K562 (cell line): ENCODE results near the gene CIAPIN1. TPM values are rescaled to one million over a fixed set of nuclear protein-coding genes. Genes with fewer than 3 reads are reported as not detected.

Experiments used
- ATAC-seq: fragments of 200-7000 bp; cut with Tn5 transposase; 3 replicates; pipeline ENCODE4 v1.9.1; 2020; ENCODE audit warnings: moderate library complexity
- BruUV-seq: library from RNA; stranded (reverse); fragments of 400-500 nt; replicated peaks from 2 replicates; lab custom pipeline; 2021; lab: Mats Ljungman, UMichigan
- CTCF ChIA-PET: fragments of 300-600 bp; formaldehyde crosslinking; extraction: SDS; loops from one replicate; lab custom pipeline; 2021; ENCODE audit warnings: low intra/inter-chr PET ratio; lab: Yijun Ruan, JAX
- POLR2A ChIA-PET: fragments of 300-600, 350-650 bp; sonication (Branson Sonifier 250); formaldehyde crosslinking; extraction: SDS; loops from one replicate; lab custom pipeline; 2021; ENCODE audit warnings: antibody characterized with exemption, inconsistent platforms; lab: Yijun Ruan, JAX
- DNase-seq, 4 experiments: peaks; one replicate each; pipeline versions ENCODE4 v3.0.0 to v3.0.0-alpha.2; 2011 to 2018; ENCODE audit warnings: low spot score in 3 of 4, mixed read lengths in 3 of 4; ENCODE audit errors: extremely low read depth in 1 of 4
- FAIRE-seq: peaks from 2 replicates; lab custom pipeline; 2011; peaks lifted over from hg19 to GRCh38; lab: Jason Lieb, UNC
- H2AFZ ChIP-seq: 2 replicates; pipeline ENCODE4 v1.6.0; 2011; ENCODE audit warnings: low read depth, low read length, control low read depth, inconsistent platforms
- H3K27ac ChIP-seq: fragments of 200-600 bp; 3 replicates; pipeline ENCODE4 v1.8.0; 2011; ENCODE audit warnings: low read depth, mild to moderate bottlenecking, control low read depth, inconsistent platforms, low read length, moderate library complexity, mixed read lengths; ENCODE audit errors: extremely low read depth
- H3K27me3 ChIP-seq, 2 experiments: fragments of 300-600 bp in 1 of 2; 2 replicates in 1 of 2; 3 replicates in 1 of 2; pipeline versions ENCODE4 v1.6.0 to v1.8.0; 2011; ENCODE audit warnings: inconsistent platforms in 2 of 2, low read length in 2 of 2, mild to moderate bottlenecking in 1 of 2, mixed read lengths in 1 of 2, moderate library complexity in 1 of 2; ENCODE audit not compliant: control insufficient read depth in 2 of 2, insufficient read depth in 2 of 2
- H3K36me3 ChIP-seq: fragments of 300-600 bp; 3 replicates; pipeline ENCODE4 v1.8.0; 2011; ENCODE audit warnings: mild to moderate bottlenecking, low read length, inconsistent platforms; ENCODE audit not compliant: control insufficient read depth, insufficient read depth
- H3K4me1 ChIP-seq, 2 experiments: fragments of 200-600 bp in 1 of 2; replicated peaks in 1 of 2; 2 replicates in 1 of 2; 3 replicates in 1 of 2; pipeline versions ENCODE4 v1.5.1 to v1.8.0; 2011; ENCODE audit warnings: inconsistent platforms in 2 of 2, low read length in 2 of 2, mild to moderate bottlenecking in 1 of 2, mixed read lengths in 1 of 2, moderate library complexity in 1 of 2; ENCODE audit not compliant: control insufficient read depth in 2 of 2, insufficient read depth in 2 of 2
- H3K4me2 ChIP-seq: 2 replicates; pipeline ENCODE4 v1.6.1; 2011; ENCODE audit warnings: low read length, control low read depth, inconsistent platforms, mixed read lengths; ENCODE audit not compliant: insufficient read depth
- H3K4me3 ChIP-seq: fragments of 200-600 bp; sonication (generic), shearing (Covaris generic); 2 replicates; pipeline ENCODE4 v1.5.1; 2016; ENCODE audit warnings: control low read depth, inconsistent platforms
- H3K79me2 ChIP-seq: fragments of 200-600 bp; 3 replicates; pipeline ENCODE4 v1.8.0; 2011; ENCODE audit warnings: low read length, inconsistent platforms; ENCODE audit not compliant: control insufficient read depth, insufficient read depth
- H3K9ac ChIP-seq, 2 experiments: 2 replicates each; pipeline versions ENCODE4 v1.6.0 to v1.6.1; 2011; ENCODE audit warnings: low read depth in 2 of 2, low read length in 2 of 2, control low read depth in 1 of 2, inconsistent platforms in 1 of 2, mild to moderate bottlenecking in 1 of 2, mixed read lengths in 1 of 2; ENCODE audit not compliant: insufficient read depth in 1 of 2
- H3K9me1 ChIP-seq: one replicate; pipeline ENCODE4 v1.6.0; 2011; ENCODE audit warnings: inconsistent platforms, mild to moderate bottlenecking, low read length, moderate library complexity; ENCODE audit not compliant: control insufficient read depth, insufficient read depth
- H3K9me3 ChIP-seq: replicated peaks from 2 replicates; pipeline ENCODE4 v1.5.1; 2011; ENCODE audit warnings: low read depth, low read length, inconsistent platforms; ENCODE audit not compliant: control insufficient read depth, insufficient read depth
- H4K20me1 ChIP-seq: replicated peaks from 2 replicates; pipeline ENCODE4 v1.6.1; 2011; ENCODE audit warnings: low read length, inconsistent platforms, mixed read lengths; ENCODE audit not compliant: control insufficient read depth, insufficient read depth
- BDP1 ChIP-seq: IDR thresholded peaks from 3 replicates; pipeline ENCODE4 v1.6.1; 2011; ENCODE audit not compliant: insufficient read length, insufficient read depth
- C11orf30 ChIP-seq: fragments of 450-650 bp; IDR thresholded peaks from 2 replicates; pipeline ENCODE4 v1.6.1; 2016; ENCODE audit warnings: low read depth, mild to moderate bottlenecking
- CREB1 ChIP-seq, 2 experiments: sonication (generic) in 1 of 2; formaldehyde crosslinking in 1 of 2; IDR thresholded peaks; 2 replicates each; pipeline versions ENCODE4 v1.6.1 to v1.8.0; 2012 to 2022; ENCODE audit warnings: inconsistent platforms in 1 of 2, mild to moderate bottlenecking in 1 of 2, missing genetic modification reagents in 1 of 2, moderate library complexity in 1 of 2
- CREB3 ChIP-seq: fragments of 450-650 bp; conservative IDR thresholded peaks from 2 replicates; pipeline ENCODE4 v1.6.1; 2016; ENCODE audit warnings: missing genetic modification characterization, low read depth, mild to moderate bottlenecking, missing compliant biosample characterization, moderate library complexity
- DLX4 ChIP-seq: fragments of 250-450 bp; sonication (Bioruptor Pico); IDR thresholded peaks from 2 replicates; pipeline ENCODE4 v1.6.1; 2021; ENCODE audit warnings: mild to moderate bottlenecking
- ESRRB ChIP-seq: fragments of 250-450 bp; sonication (Bioruptor Pico); IDR thresholded peaks from 2 replicates; pipeline ENCODE4 v1.5.0; 2020; ENCODE audit warnings: mild to moderate bottlenecking, moderate library complexity, borderline replicate concordance
- FOXK1 ChIP-seq: sonication (generic); formaldehyde crosslinking; IDR thresholded peaks from 2 replicates; pipeline ENCODE4 v1.8.0; 2022; ENCODE audit warnings: missing genetic modification reagents, mild to moderate bottlenecking, borderline replicate concordance
- HNRNPH1 ChIP-seq: fragments of 200-400 bp; formaldehyde crosslinking; optimal IDR thresholded peaks from 2 replicates; pipeline ENCODE3; 2017; ENCODE audit warnings: low read depth, mild to moderate bottlenecking, low read length, moderate library complexity
- MCM3 ChIP-seq: fragments of 450-650 bp; IDR thresholded peaks from 2 replicates; pipeline ENCODE4 v1.6.1; 2016
- MEF2D ChIP-seq: conservative IDR thresholded peaks from 2 replicates; pipeline ENCODE4 v1.6.1; 2016; ENCODE audit warnings: low read depth, missing genetic modification characterization, missing compliant biosample characterization
- NCOA2 ChIP-seq, 2 experiments: fragments of 450-650 bp; IDR thresholded peaks; 2 replicates each; pipeline ENCODE4 v1.6.1; 2018; ENCODE audit warnings: mild to moderate bottlenecking in 2 of 2, moderate library complexity in 1 of 2; ENCODE audit not compliant: partially characterized antibody in 2 of 2
- NRF1 ChIP-seq, 2 experiments: fragments of 450-650 bp; IDR thresholded peaks in 1 of 2; conservative IDR thresholded peaks in 1 of 2; 2 replicates each; pipeline ENCODE4 v1.6.1; 2014; ENCODE audit warnings: mild to moderate bottlenecking in 2 of 2
- RBM25 ChIP-seq: fragments of 200-400 bp; formaldehyde crosslinking; IDR thresholded peaks from 2 replicates; pipeline ENCODE4 v1.6.1; 2018; ENCODE audit warnings: low read length, low read depth, moderate library complexity; ENCODE audit not compliant: severe bottlenecking
- RNF2 ChIP-seq: sonication (generic); IDR thresholded peaks from 2 replicates; pipeline ENCODE4 v1.6.1; 2016
- SAP30 ChIP-seq: fragments of 200-600 bp; sonication (generic); IDR thresholded peaks from 2 replicates; pipeline ENCODE4 v1.6.1; 2012; ENCODE audit warnings: borderline replicate concordance, low read depth, mild to moderate bottlenecking, moderate library complexity, low read length, control low read depth, inconsistent platforms; ENCODE audit not compliant: insufficient read depth, poor library complexity, severe bottlenecking
- SUPT5H ChIP-seq: fragments of 450-650 bp; IDR thresholded peaks from 2 replicates; pipeline ENCODE4 v1.6.1; 2016
- ZBTB5 ChIP-seq: fragments of 450-650 bp; IDR thresholded peaks from 2 replicates; pipeline ENCODE4 v1.6.1; 2017; ENCODE audit warnings: antibody characterized with exemption
- ZNF408 ChIP-seq: fragments of 250-450 bp; sonication (Bioruptor Pico); IDR thresholded peaks from 2 replicates; pipeline ENCODE4 v1.4.0; 2020; ENCODE audit warnings: low read depth, mild to moderate bottlenecking, moderate library complexity
- WGBS: fragments of 100-300 bp; shearing (Covaris generic); methylation state at CpG from one replicate; pipeline ENCODE4 v1.1.6; 2016; ENCODE audit warnings: low coverage, mixed read lengths; ENCODE audit not compliant: insufficient coverage; ENCODE audit errors: missing lambda C conversion rate; 5-methylcytosine and 5-hydroxymethylcytosine counted together
- in situ Hi-C: fragments of 300-500 bp; cut with MboI; formaldehyde crosslinking; loops from 4 replicates; pipeline ENCODE4 v1.15.0; 2018; ENCODE audit warnings: inconsistent platforms, mixed read lengths
- intact Hi-C: fragments of 100-400 bp; cut with micrococcal nuclease; formaldehyde crosslinking; loops from 2 replicates; pipeline ENCODE4 v1.14.2; 2022
- polyA plus RNA-seq, 8 experiments: library from polyadenylated mRNA; depleted of rRNA in 4 of 8; stranded (reverse) in 5 of 8; unstranded in 3 of 8; fragments of >200 nt; fragmentation: Nextera tagmentation in 2 of 8; fragmentation: Illumina TruSeq in 1 of 8; extraction: Ambion mirVana in 2 of 8; extraction: Trizol in 1 of 8; gene quantifications; 2 replicates each; pipeline versions ENCODE4 v1.2.1 to v1.2.3, GENCODE V29; 2011 to 2014; ENCODE audit warnings: inconsistent platforms in 1 of 8, missing spikeins in 1 of 8
- total RNA-seq, 7 experiments: library from RNA; depleted of rRNA in 6 of 7; stranded (reverse); fragments of >200 nt in 6 of 7; fragmentation: Illumina TruSeq in 2 of 7; extraction: Trizol in 2 of 7; gene quantifications; 2 replicates each; pipeline versions ENCODE4 v1.2.1 to v1.2.3, GENCODE V29; 2011 to 2021; ENCODE audit warnings: low replicate concordance in 1 of 7

CIAPIN1 gene
- total and polyA plus RNA-seq, 9 of the 15 experiments (the other 6 are each of a cell fraction or from before 2014, with no cell fraction given) = 71.8 to 263 (median 95.7) TPM

- H3K79me2 ChIP-seq = no peaks in the 10 kb centered on the region
- H2AFZ ChIP-seq = peak within 1 kb of the TSS; percentile 87
- ChIA-PET POLR2A (interaction anchor here (0.7 to 1.3 kb wide), 3 partner anchors 9 to 32 kb away, joined by 3 to 4 read pairs (median 3); no protein-coding TSS in a partner anchor), CTCF (no interaction called here)
- no peaks in the 10 kb centered on the region for H3K9me1 ChIP-seq
- peak; percentile 88 to 97 (median 97) for DNase-seq
- peak within 1 kb of the TSS; percentile 80 for H3K4me2 ChIP-seq
- in situ Hi-C loops (no loop called here), intact Hi-C loops (no loop called here)
- peak within 1 kb of the TSS; percentile 43 to 91; a peak in 3 of 4 replicates for H3K9ac ChIP-seq
- H4K20me1 ChIP-seq = no peaks in the 10 kb centered on the region
- no TSS peak for BruUV-seq
- WGBS = under 1% methylated on average over 20 of the region's 73 CpGs
- H3K27me3 ChIP-seq = no peaks in the 10 kb centered on the region
- no peak within 1 kb of the TSS for H3K27ac ChIP-seq
- peaks cover 6 to 35% of the 10 kb centered on the region in 2 experiments; a peak in 3 of 5 replicates for H3K4me1 ChIP-seq
- no peak for FAIRE-seq
- no peaks in the 10 kb centered on the region for H3K36me3 ChIP-seq
- ATAC-seq = peak; percentile 99
- H3K4me3 ChIP-seq = peak within 1 kb of the TSS; percentile 44
- H3K9me3 ChIP-seq = no peaks in the 10 kb centered on the region
- TF ChIP-seq RNF2 = no peak
- TF ChIP-seq ZNF408 (CRISPR knock-in tag) = no peak
- TF ChIP-seq RBM25 = peak; percentile 27
- TF ChIP-seq FOXK1 (CRISPR knock-in tag) = no peak
- no peak for TF ChIP-seq NCOA2 (IDR thresholded peaks at IDR 0.05; ENCODE audit: partially characterized antibody in 2 of 2)
- TF ChIP-seq NRF1 (conservative IDR thresholded peaks at IDR 0.05 in 1 of 2, IDR thresholded peaks at IDR 0.05 in 1 of 2) = peak; percentile 38 to 66; a peak in 3 of 4 replicates
- TF ChIP-seq ESRRB = no peak
- TF ChIP-seq MEF2D (tag) = no peak
- TF ChIP-seq C11orf30 = no peak
- TF ChIP-seq BDP1 = no peak
- no peak for TF ChIP-seq MCM3
- no peak for TF ChIP-seq CREB3 (tag)
- no peak for TF ChIP-seq SUPT5H
- TF ChIP-seq CREB1 (IDR thresholded peaks at IDR 0.05) = no peak
- TF ChIP-seq CREB1 (CRISPR knock-in tag; IDR thresholded peaks at IDR 0.05) = no peak
- TF ChIP-seq ZBTB5 = no peak
- TF ChIP-seq HNRNPH1 = no peak
- TF ChIP-seq SAP30 = peak; percentile 38
- TF ChIP-seq DLX4 (CRISPR knock-in tag) = no peak
These were observed 39.0 kb upstream of the CIAPIN1 start, which contains the start of gene DOK4 for GRCh38 chr16:57485916-57486857. DOK4 (minus strand) TSS chr16:57486493; CDS start chr16:57479507, 6,986 bp downstream.
